Stimulated activated CD4-positive, alpha-beta T cell treated with anti-CD3 and anti-CD28 coated beads, TNF-alpha, amount 100 ng/mL, for 4 hours (primary cell): ENCODE data around the gene ANKLE1.
"Not testable (repeated sequence)": the region's sequence is repeated elsewhere in the genome, so short reads cannot be mapped to it uniquely, and the experiment has no call there.

Source experiments
- DNase-seq, 3 experiments: peaks; one replicate each; pipeline ENCODE4 v3.0.0-alpha.2; 2020; ENCODE audit warnings: low read depth in 3 of 3

The ANKLE1 gene

DNA sequence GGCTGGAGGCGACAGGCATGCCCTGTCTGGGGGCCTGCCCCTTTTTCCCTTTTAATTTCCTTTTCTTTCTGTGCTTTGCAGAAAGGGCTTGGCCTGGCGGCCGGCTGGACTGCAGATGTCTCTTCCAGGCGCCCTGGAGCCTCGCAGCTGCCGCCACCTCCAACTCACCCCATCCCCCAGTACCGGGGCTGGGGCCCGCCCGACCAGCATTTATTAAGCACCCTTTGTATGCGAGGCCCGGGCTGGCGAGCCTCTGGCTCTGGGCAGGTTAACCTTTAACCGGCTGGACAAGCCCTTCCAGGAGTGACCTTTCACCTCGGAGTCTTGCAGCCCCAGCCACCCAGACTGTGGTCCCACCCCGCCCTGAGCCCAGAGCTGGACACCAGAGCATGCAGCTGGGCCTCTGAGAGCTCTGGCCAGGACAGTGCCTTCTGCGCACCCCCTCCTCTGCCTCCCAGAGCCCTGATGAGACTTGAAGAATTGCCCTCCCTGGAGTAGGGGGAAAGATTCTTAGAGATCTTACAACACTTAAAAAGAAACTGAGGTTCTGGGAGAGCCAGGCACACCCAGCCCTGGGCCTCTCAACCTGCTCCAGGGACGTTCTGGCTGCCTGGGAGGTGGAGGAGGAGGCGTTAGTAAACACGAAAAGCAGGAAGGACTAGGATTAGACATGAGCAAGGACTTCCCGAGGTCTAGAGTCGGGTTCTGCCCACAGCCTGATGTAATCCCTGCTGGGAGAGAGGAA lies 34.8 kb upstream of the ANKLE1 start:
- no peak for DNase-seq

DNA sequence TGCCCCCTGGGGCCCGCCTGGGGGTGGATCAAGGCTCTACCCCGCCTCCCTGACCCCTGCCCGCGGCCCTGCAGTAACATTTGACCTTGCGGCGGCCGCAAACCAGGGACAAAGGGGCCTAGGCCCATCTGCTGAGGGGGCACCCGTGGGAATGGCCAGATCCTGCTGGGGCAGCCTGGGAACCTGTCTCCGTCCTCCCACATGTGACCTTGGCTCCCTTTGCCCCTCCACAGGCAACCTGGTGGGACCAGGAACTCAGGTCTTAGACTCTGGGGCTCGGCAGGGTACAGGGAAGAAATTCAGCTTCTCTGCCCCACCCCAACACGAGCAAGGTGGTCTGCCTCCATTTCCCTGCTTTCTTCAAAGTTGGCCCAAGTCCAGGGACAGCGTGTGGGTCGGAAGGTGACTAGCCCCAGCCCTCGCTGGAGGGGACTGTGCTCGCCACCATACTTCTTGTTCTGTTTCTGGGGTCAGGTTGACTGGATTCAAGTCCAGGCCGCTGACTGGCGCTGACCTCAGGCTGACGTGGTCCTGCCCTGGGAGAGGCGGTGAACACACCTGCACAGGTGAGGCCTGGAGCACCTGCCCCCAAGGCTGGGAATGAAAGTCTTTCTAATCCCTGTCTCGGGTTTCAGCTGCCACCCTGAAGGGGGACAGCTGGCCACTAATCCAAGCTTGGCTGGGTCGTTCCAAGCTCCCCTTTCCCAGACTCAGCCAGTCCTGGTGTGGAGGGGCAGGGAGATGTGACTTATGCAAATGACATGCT lies 33.5 kb upstream of the ANKLE1 start:
- no peak for DNase-seq

DNA sequence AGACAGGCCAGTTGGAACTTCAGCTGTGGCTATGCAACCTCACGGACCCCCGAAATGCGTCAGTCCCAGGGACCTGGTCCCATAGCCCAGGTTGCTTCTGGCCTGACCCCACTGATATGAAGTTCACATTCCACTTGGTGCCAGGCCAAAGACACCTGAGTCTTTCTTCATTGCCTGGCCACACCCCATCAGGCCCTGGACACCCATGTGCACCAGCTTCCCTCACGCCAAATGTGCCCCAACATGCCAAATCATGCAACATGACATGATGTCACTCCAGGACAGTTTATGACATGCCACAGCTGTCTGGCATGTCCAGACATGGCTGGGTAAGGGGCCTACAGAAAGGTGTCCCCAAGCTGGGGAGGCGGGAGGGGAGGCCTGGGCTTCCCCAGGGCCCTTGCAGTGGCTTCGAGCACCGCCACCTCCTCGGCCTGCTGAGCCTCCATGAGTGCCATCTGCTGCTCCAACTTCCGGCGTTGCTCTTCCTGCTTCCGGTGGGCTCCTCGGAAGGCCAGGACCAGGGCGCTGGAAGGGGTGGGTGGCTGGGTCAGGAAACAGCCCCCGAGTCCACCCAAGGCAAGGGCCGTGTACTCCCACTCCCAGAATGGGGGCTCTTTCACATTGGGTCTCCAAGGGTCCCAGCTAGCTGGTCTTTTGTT lies 31.7 kb upstream of the ANKLE1 start:
- no peak for DNase-seq

DNA sequence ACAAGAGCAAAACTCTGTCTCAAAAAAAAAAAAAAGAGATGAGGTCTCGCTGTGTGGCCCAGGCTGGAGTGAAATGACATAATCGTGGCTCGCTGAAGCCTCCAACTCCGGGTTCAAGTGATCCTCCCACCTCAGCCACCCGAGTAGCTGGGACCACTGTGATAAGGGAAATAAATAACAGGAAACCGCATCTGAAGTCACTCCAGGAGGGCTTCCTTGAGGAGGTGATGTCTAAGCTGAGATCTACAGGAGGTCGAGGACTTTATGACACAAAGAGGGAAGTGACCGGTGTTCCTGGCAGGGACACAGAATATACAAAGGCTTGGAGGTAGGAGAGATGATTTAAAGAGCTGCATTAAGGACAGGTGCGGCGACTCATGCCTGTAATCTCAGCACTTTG lies 27.1 kb upstream of the ANKLE1 start:
- no peak for DNase-seq

DNA sequence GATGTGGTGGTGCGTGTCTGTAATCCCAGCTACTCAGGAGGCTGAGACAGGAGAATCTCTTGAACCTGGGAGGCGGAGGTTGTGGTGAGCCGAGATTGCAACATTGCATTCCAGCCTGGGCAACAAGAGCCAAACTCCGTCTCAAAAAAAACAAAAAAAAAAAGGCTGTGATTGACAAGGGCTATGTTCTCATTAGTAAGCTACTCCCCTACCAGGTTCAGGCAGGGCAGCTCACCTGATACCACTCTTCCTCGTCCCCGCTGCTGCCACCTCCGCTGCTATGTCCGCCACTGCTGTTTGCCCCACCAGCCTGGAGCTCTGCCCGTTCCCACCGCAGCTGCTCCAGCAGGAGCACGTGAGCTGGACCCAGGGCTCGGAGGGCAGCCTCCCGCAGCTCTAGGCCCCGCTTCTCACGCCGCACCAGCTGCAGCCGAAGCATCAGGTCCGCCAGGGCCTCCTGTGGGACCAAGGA lies 26.5 kb upstream of the ANKLE1 start:
- DNase-seq: no peak

DNA sequence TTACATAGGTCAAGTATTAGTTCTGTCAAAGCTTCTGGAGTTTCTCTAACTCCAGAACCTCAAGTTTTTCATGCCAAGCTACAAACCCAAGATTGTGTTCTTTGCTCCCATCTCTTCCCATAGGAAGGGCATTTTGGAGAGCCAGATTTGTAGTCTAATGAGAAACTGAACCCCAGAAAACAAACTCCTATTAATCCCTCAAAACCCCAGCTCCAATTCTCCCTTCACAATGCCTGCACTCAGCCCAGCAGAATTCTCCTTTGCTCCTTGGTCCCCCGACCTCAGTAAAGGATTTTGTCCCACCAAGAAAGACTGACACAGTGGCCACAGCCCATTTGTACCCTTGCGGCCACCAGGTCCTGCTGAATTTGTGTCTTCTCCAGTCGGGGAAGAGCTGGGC lies 25.6 kb upstream of the ANKLE1 start:
- no peak for DNase-seq

DNA sequence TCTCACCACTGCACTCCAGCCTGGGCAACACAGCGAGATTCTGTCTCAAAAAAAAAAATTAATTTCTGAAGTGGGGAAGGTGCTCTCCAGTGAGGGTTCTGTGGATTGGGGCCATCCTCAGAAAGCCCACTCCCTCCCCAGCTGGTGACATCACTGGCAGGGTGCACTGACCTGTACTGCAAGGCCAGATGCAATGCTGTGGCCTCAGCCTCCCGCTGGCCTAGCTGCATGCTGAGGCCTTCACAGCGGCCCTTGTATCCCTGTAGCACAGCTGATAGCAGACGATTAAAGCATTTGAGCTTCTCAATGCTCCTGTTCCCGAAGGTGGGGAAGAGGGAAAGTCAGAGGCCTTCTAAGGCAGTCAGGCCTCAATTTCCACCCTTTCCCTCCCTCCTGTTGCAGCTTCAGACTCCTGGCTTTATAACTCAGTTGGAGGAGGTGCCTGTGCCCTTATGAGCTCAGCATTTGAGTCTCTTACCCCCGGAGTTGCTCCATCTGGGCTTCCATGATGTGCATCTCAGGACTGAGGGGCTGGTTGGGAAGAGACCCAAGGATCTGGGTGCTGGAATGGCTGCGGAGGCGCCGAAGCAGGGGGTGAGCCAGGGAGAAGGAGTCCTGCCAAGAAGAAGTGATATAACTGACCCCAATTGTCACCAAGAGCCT lies 22.5 kb upstream of the ANKLE1 start:
- DNase-seq: no peak

DNA sequence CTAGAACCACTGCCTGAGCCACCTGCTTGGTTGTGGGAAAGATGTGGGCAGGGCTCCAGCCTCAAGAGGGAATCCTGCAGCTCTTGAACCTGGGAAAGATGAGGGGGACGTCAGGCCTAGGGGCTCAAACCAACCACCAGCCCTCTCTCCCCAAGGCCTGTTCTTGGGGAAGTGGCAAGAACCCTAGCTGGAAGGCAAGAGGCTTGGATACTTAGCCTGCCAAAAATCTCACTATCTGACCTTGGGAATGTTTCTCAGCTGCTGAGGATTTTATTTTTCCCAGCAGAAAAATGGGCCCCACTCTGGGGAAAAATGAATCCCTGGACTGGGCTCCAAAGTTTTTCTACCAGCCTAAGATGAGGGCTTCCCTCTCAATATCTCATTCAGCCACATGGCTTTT lies 21.8 kb upstream of the ANKLE1 start:
- DNase-seq: no peak

DNA sequence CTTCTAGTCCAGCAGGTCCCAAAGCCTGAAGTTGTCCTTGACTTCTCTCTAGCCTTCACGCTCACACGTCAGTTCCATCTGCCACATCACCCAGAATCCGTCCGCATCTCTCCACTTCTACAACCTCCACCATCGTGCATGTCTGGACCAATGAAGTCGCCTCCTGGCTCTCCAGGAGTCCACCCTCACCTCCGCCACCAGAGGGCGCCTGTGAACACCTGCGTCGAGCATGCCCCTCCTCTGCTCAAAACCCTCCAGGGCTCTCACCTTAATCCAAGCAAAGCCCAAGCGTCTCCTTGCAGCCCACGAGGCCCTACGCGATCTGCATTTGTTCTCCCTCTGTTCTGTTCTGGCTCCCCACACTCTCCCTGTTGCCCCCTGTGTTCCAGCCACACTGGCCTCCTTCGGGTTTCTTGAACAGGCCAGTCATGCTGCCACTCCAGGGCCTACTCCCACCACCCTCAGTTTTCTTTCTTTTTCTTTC lies 20.8 kb upstream of the ANKLE1 start:
- DNase-seq: peak; percentile 72 to 85 (median 85)

DNA sequence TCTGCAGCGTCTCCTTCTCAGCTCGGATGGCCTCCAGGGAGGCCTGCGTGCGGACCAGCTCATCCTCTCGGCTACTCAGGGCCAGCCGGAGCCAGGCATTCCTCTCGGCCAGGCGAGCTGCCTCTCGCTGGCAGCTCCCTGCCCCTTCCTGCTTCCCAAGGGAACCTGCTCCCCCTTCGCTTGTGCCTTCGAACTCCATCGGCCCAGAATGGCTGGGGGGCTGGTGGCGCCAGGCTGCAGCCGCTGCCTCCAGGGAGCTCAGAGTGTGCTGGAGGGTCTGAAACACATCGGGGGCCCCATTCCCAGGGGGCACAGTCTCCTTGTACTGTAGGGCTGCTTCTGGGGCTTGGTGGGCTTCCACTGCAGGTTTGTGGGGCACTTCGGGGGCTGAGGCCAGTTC lies 19.1 kb upstream of the ANKLE1 start:
- no peak for DNase-seq

DNA sequence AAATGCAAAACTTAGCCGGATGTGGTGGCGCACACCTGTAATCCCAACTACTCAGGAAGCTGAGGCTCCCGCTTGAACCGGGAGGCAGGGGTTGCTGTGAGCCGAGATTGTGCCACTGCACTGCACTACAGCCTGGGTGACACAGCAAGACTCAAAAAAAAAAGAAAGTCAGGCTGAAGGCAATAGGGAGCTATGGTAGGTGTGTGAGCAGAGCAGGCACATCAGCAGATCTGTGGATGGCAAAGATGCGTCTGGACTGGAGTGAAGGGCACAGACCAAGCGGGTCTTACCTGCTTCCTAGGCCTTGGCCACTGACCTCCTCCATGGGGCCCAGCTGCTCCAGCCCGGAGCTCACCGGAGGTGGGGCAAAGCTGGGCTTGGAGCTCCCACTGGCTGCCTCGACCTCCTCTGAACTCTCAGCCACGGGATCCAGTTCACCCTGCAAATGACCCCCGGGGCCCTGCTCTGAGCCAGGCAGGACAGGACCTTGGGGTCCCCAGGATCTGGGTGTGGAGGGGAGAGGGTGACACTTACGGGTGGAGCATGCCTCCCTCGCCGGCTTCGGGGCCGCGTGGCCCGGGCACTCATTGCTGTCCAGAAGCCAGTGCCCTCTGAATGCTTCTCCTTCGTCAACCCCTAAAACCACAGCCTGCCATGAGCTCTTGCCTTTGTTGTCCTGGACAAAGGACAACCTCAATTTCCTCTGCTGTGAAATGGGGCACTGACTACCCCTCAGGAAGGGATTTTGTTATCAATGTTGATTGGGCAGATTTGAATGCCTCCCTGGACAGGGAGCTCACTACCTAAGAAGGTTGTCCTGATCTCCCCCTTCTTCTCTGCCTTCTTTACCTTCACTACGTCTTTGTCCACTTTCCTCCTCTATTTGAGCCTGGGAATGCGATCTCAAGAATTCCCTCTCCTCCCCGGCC lies 17.7 kb upstream of the ANKLE1 start:
- DNase-seq: no peak

DNA sequence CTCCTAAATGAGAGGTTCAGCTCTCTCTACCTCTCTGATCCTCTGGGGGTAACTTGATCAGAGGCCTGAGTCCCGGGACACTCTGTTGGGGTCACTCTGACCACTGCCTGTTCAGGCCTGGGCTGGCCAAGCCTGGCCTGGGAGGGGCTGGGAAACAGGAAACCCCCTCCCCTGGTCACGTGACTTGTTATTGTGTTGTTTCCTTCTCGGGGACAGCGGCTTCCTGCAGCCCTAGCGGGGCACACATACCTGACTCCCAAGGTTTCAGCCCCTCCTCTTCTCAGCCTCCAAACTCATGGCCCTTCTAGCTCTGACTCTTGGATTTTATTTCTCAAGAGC lies 17.1 kb upstream of the ANKLE1 start, which contains the start of gene USHBP1:
USHBP1 (minus strand) TSS at position 105 of the 339 bp plus-strand sequence. CDS start 446 bp downstream, outside the sequence.
- no peak for DNase-seq

DNA sequence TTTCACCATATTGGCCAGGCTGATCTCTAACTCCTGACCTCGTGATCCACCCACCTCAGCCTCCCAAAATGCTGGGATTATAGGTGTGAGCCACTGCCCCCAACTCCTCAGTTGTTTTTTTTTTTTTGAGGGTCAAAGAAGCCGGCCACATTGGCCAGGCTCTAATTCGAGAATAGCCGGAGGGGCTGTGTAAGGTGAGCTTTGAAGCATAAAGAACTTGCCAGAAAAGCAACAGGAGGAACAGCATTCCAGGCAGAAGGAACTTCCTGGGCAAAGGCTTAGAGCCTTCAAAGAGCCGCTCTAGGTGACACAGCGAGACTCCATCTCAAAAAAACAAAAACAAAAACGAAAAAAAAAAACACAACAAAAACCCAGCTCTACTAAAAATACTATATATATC lies 15.7 kb upstream of the ANKLE1 start:
- no peak for DNase-seq

DNA sequence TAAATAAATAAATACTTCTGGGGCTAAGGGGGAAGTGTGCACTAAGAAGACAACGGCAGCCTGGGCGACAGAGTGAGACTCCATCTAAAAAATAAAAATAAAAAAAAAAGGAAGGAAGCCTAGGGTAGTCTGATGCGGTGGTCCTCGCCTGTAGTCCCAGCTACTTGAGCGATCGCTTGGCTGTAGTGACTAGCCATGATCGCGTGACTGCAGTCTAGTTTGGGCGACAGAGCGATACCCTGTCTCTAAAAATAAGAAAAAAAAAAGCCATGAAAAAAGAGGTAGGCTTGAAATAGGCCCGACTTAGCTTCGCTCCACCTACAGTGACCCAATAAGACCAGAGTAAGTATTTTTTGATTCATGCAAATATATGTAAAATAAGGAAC lies 15.1 kb upstream of the ANKLE1 start:
- DNase-seq: no peak

DNA sequence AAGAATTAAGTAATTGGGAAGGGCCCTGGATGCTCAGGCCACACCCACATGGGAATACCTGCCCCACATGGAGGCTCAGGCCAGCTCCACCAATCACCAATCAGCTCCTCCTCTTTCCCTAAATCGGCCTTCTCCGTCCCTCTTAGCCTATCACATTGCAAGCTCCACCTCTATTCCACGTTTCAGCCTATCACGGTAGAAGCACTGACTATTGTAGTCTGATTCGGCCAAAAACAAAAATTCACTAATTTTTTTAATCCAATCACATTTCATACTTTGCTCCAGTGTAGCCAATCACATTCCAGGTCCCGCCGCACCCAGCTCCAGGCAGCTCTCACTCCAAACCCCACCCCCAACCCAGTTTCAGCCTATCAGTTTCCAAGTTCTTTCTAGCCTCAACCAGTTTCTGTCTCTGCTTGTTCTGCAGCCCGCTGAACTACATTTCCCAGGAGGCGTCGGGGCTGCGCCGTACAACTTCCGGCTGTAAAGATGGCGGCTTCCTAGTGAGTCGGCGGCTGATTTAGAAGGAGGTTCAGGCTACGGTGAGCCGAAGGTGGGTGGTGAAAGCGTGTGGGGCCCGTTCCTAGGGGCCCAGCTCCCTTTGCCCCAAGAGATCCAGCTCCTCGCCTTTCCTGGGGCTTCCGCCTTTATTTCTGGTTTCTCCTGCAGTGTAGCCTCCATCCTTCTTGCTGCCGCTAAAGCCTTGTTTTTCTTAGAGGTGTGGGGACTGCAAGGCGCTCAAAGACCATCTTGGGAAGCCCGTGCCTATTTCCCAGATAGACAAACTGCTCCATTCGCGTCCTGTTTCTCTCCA lies 14.5 kb upstream of the ANKLE1 start, which contains the start of gene BABAM1:
BABAM1 (plus strand) TSS at position 469 of the 814 bp plus-strand sequence. CDS start 1,364 bp downstream, outside the sequence.
- DNase-seq: peak; percentile 77 to 88 (median 86)

DNA sequence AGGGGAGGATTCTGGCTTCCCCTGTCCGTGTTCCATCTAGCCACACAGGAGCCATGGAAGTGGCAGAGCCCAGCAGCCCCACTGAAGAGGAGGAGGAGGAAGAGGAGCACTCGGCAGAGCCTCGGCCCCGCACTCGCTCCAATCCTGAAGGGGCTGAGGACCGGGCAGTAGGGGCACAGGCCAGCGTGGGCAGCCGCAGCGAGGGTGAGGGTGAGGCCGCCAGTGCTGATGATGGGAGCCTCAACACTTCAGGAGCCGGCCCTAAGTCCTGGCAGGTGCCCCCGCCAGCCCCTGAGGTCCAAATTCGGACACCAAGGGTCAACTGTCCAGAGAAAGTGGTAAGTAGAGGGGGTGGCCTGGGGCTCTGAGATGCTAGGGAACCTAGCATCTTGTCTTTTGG lies 12.9 kb upstream of the ANKLE1 start:
- no peak for DNase-seq

DNA sequence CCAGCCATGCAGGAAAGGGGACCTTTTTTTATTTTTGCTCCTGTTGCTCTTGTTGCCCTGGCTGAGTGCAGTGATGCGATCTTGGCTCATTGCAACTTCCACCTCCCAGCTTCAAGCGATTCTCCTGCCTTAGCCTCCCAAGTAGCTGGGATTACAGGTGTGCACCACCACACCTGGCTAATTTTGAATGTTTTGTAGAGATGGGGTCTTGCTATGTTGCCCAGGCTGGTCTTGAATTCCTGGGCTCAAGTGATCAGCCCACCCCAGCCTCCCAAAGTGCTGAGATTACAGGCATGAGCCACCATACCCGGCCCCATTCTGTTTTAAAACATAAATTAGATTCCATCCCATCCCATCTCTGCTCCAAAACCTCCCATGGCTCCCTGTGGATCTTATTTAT lies 6.8 kb upstream of the ANKLE1 start:
- DNase-seq: not testable (repeated sequence)

DNA sequence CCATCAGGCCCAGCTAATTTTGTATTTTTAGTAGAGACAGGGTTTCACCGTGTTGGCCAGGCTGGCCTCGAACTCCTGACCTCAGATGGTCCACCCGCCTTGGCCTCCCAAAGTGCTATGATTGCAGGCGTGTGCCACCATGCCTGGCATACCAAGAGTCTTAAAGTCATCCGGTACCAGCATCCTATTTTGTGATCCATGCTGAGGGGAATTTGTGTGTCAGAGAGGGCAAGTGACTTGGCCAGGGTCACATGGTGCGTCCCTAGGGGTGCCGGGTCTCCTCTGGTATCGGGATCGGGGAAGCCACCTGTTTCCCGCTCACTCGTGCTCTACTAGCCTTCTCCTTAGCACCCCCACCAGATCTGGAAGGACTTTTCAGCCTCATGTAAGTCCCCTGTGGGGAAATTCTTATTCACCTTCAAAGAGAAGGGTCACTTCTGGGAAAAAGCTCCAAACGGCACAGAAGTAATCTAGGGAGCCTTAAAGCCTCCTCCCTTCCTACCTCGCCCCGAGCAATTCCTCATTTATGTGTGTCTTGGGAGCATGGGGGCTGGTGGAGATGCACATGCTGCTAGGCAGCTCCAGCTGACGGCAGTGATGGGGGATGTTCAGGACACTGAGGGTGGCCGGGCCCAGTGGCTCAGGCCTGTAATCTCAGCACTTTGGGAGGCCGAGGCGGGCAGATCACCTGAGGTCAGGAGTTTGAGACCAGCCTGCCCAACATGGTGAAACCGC lies 6.1 kb upstream of the ANKLE1 start:
- no peak for DNase-seq

DNA sequence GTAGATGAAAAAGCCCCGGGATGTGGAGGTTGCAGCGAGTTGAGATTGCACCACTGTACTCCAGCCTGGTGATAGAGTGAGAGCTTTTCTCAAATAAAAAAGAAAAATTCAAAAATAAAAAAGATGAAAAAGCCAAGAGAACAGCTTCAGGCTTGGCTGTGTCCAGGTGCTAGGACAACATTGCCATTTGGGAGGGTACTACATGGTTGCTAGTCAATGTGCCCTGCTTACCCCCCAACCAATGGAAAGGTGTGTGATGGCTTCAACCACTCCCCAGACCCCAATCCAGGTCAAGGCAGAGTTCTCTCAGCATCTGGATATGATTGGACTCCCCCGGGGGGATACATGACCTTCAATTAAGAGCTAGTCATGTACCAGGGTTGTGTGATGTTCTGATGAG lies 2.3 kb upstream of the ANKLE1 start:
- DNase-seq: no peak
